Measurements from ENCODE around the gene OR6J1.

- TF ChIP-seq SP1 (IDR thresholded peaks at IDR 0.05) (no peak), CTCF (IDR thresholded peaks at IDR 0.05; ENCODE audit: low read depth, low read length, missing input control) (no peak), HNF4G (IDR thresholded peaks at IDR 0.05) (no peak), ZBTB33 (IDR thresholded peaks at IDR 0.05) (no peak), RAD21 (IDR thresholded peaks at IDR 0.05) (no peak), FOXA1 (IDR thresholded peaks at IDR 0.05) (no peak), REST (IDR thresholded peaks at IDR 0.05) (no peak), YY1 (IDR thresholded peaks at IDR 0.05) (no peak), TAF1 (conservative IDR thresholded peaks at IDR 0.05) (no peak)
Observed at GRCh38 chr14:22594156-22594716, 49.9 kb downstream of the OR6J1 start.
